Spinal cord (tissue), 10 donors: ENCODE measurements around the gene ABCC6. TPM values are rescaled to one million over a fixed set of nuclear protein-coding genes. Genes with fewer than 3 reads are reported as not detected.
"Not testable (repeated sequence)": the region's sequence is repeated elsewhere in the genome, so short reads cannot be mapped to it uniquely, and the experiment has no call there.

ENCODE experiments used
- DNase-seq, 6 donors: peaks; one replicate each; pipeline versions ENCODE4 v3.0.0 to v3.0.0-alpha.2; 2013 to 2015; ENCODE audit warnings: low spot score in 6 of 6, low read depth in 4 of 6
- H3K27ac ChIP-seq: one replicate; pipeline ENCODE4 v1.5.1; 2013; ENCODE audit warnings: low read depth, low read length, control low read depth
- H3K27me3 ChIP-seq: one replicate; pipeline ENCODE4 v1.6.1; 2013; ENCODE audit warnings: low read length; ENCODE audit not compliant: control insufficient read depth, insufficient read depth
- H3K36me3 ChIP-seq: one replicate; pipeline ENCODE4 v1.6.1; 2013; ENCODE audit warnings: low read length; ENCODE audit not compliant: control insufficient read depth, insufficient read depth
- H3K4me1 ChIP-seq: one replicate; pipeline ENCODE4 v1.6.1; 2013; ENCODE audit warnings: low read length; ENCODE audit not compliant: control insufficient read depth, insufficient read depth
- H3K4me3 ChIP-seq: one replicate; pipeline ENCODE4 v1.5.1; 2013; ENCODE audit warnings: low read depth, low read length, control low read depth
- H3K9me3 ChIP-seq: one replicate; pipeline ENCODE4 v1.6.1; 2013; ENCODE audit warnings: low read length; ENCODE audit not compliant: control insufficient read depth, insufficient read depth
- WGBS: methylation state at CpG from one replicate; pipeline ENCODE4 v1.1.5; 2013; ENCODE audit warnings: missing lambda C conversion rate; ENCODE audit not compliant: insufficient coverage; 5-methylcytosine and 5-hydroxymethylcytosine counted together
- polyA plus RNA-seq, 2 donors: library from polyadenylated mRNA; unstranded; fragments of 120-200 nt; gene quantifications; one replicate each; pipeline ENCODE4 v1.2.1, GENCODE V29; 2013; ENCODE audit not compliant: insufficient read length in 2 of 2
- total RNA-seq, 2 donors: library from RNA; depleted of rRNA in 1 of 2; stranded (reverse); fragments of 120-200 nt in 1 of 2; fragments of >200 nt in 1 of 2; gene quantifications; one replicate each; pipeline versions ENCODE4 v1.2.3 to v1.2.4, GENCODE V29; 2013 to 2014
- donor health status: healthy.

Gene ABCC6
- total and polyA plus RNA-seq, 4 donors = 0.69 to 3.4 (median 1.7) TPM

- no peaks in the 10 kb centered on the region for H3K27me3 ChIP-seq
- no peaks in the 10 kb centered on the region for H3K4me1 ChIP-seq
- no peak overlapping the region for H3K4me3 ChIP-seq
- 76% methylated on average over 5 of the region's 8 CpGs for WGBS
- no peak for DNase-seq
- H3K9me3 ChIP-seq = no peaks in the 10 kb centered on the region
- H3K27ac ChIP-seq = no peak overlapping the region
- peaks cover 65% of the 10 kb centered on the region for H3K36me3 ChIP-seq
Measured at GRCh38 chr16:16112450-16113053, 110.7 kb downstream of the ABCC6 start.

GRCh38 chr16:16111639-16112038, 111.7 kb downstream of the ABCC6 start:
- DNase-seq = no peak
- no peak overlapping the region for H3K27ac ChIP-seq
- H3K4me3 ChIP-seq = no peak overlapping the region
- H3K27me3 ChIP-seq = no peaks in the 10 kb centered on the region
- WGBS = 100% methylated on average over 4 of the region's 4 CpGs
- peaks cover 65% of the 10 kb centered on the region for H3K36me3 ChIP-seq
- no peaks in the 10 kb centered on the region for H3K9me3 ChIP-seq
- no peaks in the 10 kb centered on the region for H3K4me1 ChIP-seq

GRCh38 chr16:16110111-16110490, 113.2 kb downstream of the ABCC6 start:
- 96% methylated on average over 8 of the region's 9 CpGs for WGBS
- Histone ChIP-seq H3K36me3 (peaks cover 62% of the 10 kb centered on the region), H3K27ac (no peak overlapping the region), H3K4me1 (no peaks in the 10 kb centered on the region), H3K4me3 (no peak overlapping the region), H3K9me3 (no peaks in the 10 kb centered on the region), H3K27me3 (no peaks in the 10 kb centered on the region)
- DNase-seq = no peak

GRCh38 chr16:16109453-16110110, 113.7 kb downstream of the ABCC6 start:
- H3K36me3 ChIP-seq = peaks cover 62% of the 10 kb centered on the region
- WGBS = 73% methylated on average over 7 of the region's 8 CpGs
- H3K27ac ChIP-seq = no peak overlapping the region
- H3K4me1 ChIP-seq = no peaks in the 10 kb centered on the region
- no peaks in the 10 kb centered on the region for H3K9me3 ChIP-seq
- H3K27me3 ChIP-seq = no peaks in the 10 kb centered on the region
- DNase-seq = no peak
- no peak overlapping the region for H3K4me3 ChIP-seq

GRCh38 chr16:16108759-16109158, 114.5 kb downstream of the ABCC6 start:
- H3K36me3 ChIP-seq = peaks cover 65% of the 10 kb centered on the region
- no peak overlapping the region for H3K4me3 ChIP-seq
- no peaks in the 10 kb centered on the region for H3K9me3 ChIP-seq
- H3K27me3 ChIP-seq = no peaks in the 10 kb centered on the region
- H3K27ac ChIP-seq = no peak overlapping the region
- no peaks in the 10 kb centered on the region for H3K4me1 ChIP-seq
- WGBS = 71% methylated on average over 2 of the region's 6 CpGs
- DNase-seq = no peak

GRCh38 chr16:16107839-16108238, 115.5 kb downstream of the ABCC6 start:
- DNase-seq = no peak

GRCh38 chr16:16106466-16106865, 116.8 kb downstream of the ABCC6 start:
- DNase-seq = no peak
- H3K4me1 ChIP-seq = no peaks in the 10 kb centered on the region
- peaks cover 61% of the 10 kb centered on the region for H3K36me3 ChIP-seq
- H3K4me3 ChIP-seq = no peak overlapping the region
- 69% methylated on average over 3 of the region's 6 CpGs for WGBS
- no peaks in the 10 kb centered on the region for H3K27me3 ChIP-seq
- H3K9me3 ChIP-seq = no peaks in the 10 kb centered on the region
- H3K27ac ChIP-seq = no peak overlapping the region

More at GRCh38 chr16:16107839-16108238, 115.5 kb downstream of the ABCC6 start:
- H3K27ac ChIP-seq = no peak overlapping the region
- H3K36me3 ChIP-seq = peaks cover 67% of the 10 kb centered on the region
- no peaks in the 10 kb centered on the region for H3K4me1 ChIP-seq
- no peaks in the 10 kb centered on the region for H3K9me3 ChIP-seq
- WGBS = 96% methylated on average over 5 of the region's 6 CpGs
- H3K4me3 ChIP-seq = no peak overlapping the region
- no peaks in the 10 kb centered on the region for H3K27me3 ChIP-seq

GRCh38 chr16:16105646-16106045, 117.6 kb downstream of the ABCC6 start:
- Histone ChIP-seq H3K27ac (no peak overlapping the region), H3K4me1 (no peaks in the 10 kb centered on the region)
- 89% methylated on average over 10 of the region's 14 CpGs for WGBS

GRCh38 chr16:16104804-16105141, 118.5 kb downstream of the ABCC6 start:
- H3K4me3 ChIP-seq, H3K9me3 ChIP-seq, DNase-seq, H3K27me3 ChIP-seq, H3K27ac ChIP-seq, H3K4me1 ChIP-seq: not testable (repeated sequence)
- H3K36me3 ChIP-seq = peaks cover 47% of the 10 kb centered on the region
- 94% methylated on average over 19 of the region's 21 CpGs for WGBS

More at GRCh38 chr16:16105646-16106045, 117.6 kb downstream of the ABCC6 start:
- DNase-seq = no peak
- Histone ChIP-seq H3K4me3 (no peak overlapping the region), H3K9me3 (no peaks in the 10 kb centered on the region), H3K36me3 (peaks cover 53% of the 10 kb centered on the region), H3K27me3 (no peaks in the 10 kb centered on the region)

- not testable (repeated sequence) for H3K4me3 ChIP-seq, H3K27me3 ChIP-seq, H3K9me3 ChIP-seq, H3K4me1 ChIP-seq, DNase-seq, H3K27ac ChIP-seq
- H3K36me3 ChIP-seq = peaks cover 43% of the 10 kb centered on the region
- WGBS = 94% methylated on average over 13 of the region's 16 CpGs
Measured at GRCh38 chr16:16104132-16104803, 119.0 kb downstream of the ABCC6 start.
